HEK293 (cell line): Measurements from ENCODE around the gene RARRES2.

Experiments used
- BCL11A ChIP-seq: fragments of 450-650 bp; formaldehyde crosslinking; IDR thresholded peaks from 2 replicates; pipeline ENCODE4 v1.5.1; 2016; ENCODE audit warnings: low read depth, missing biosample characterization, missing genetic modification characterization
- CTCF ChIP-seq: fragments of 450-650 bp; formaldehyde crosslinking; IDR thresholded peaks from 2 replicates; pipeline ENCODE4 v1.5.1; 2016; ENCODE audit warnings: missing biosample characterization, missing genetic modification characterization
- REPIN1 ChIP-seq: fragments of 450-650 bp; formaldehyde crosslinking; IDR thresholded peaks from 2 replicates; pipeline ENCODE4 v1.5.1; 2017; ENCODE audit warnings: missing biosample characterization, missing genetic modification characterization, low read depth
- ZBTB20 ChIP-seq: fragments of 450-650 bp; formaldehyde crosslinking; IDR thresholded peaks from 2 replicates; pipeline ENCODE4 v1.5.1; 2016; ENCODE audit warnings: missing biosample characterization, missing genetic modification characterization
- ZNF121 ChIP-seq: fragments of 450-650 bp; formaldehyde crosslinking; IDR thresholded peaks from 2 replicates; pipeline ENCODE4 v1.5.1; 2016; ENCODE audit warnings: missing biosample characterization, missing genetic modification characterization
- ZNF366 ChIP-seq: fragments of 450-650 bp; formaldehyde crosslinking; conservative IDR thresholded peaks from 2 replicates; pipeline ENCODE4 v1.5.1; 2016; ENCODE audit warnings: missing biosample characterization, missing genetic modification characterization
- ZNF416 ChIP-seq: fragments of 450-650 bp; formaldehyde crosslinking; IDR thresholded peaks from 2 replicates; pipeline ENCODE4 v1.5.1; 2016; ENCODE audit warnings: missing biosample characterization, missing genetic modification characterization
- ZNF513 ChIP-seq: fragments of 450-650 bp; IDR thresholded peaks from 2 replicates; pipeline ENCODE4 v1.5.1; 2018; ENCODE audit warnings: missing biosample characterization, missing genetic modification characterization
- ZNF514 ChIP-seq: fragments of 450-650 bp; formaldehyde crosslinking; IDR thresholded peaks from 2 replicates; pipeline ENCODE4 v1.5.1; 2016; ENCODE audit warnings: missing biosample characterization, missing genetic modification characterization
- ZNF785 ChIP-seq: fragments of 450-650 bp; formaldehyde crosslinking; IDR thresholded peaks from 2 replicates; pipeline ENCODE4 v1.5.1; 2016; ENCODE audit warnings: missing biosample characterization, missing genetic modification characterization
- ZSCAN16 ChIP-seq: fragments of 450-650 bp; formaldehyde crosslinking; IDR thresholded peaks from 2 replicates; pipeline ENCODE4 v1.5.1; 2016; ENCODE audit warnings: missing biosample characterization, missing genetic modification characterization
- TF ChIP-seq, protein P1 (sequence below): fragments of 450-650 bp; formaldehyde crosslinking; IDR thresholded peaks from 2 replicates; pipeline ENCODE4 v1.5.1; 2016; ENCODE audit warnings: missing biosample characterization, missing genetic modification characterization
- TF ChIP-seq, protein P2 (sequence below): fragments of 450-650 bp; formaldehyde crosslinking; IDR thresholded peaks from 2 replicates; pipeline ENCODE4 v1.5.1; 2016; ENCODE audit warnings: missing biosample characterization, missing genetic modification characterization
- TF ChIP-seq, protein P3 (sequence below): fragments of 450-650 bp; formaldehyde crosslinking; IDR thresholded peaks from 2 replicates; pipeline ENCODE4 v1.5.1; 2017; ENCODE audit warnings: missing biosample characterization, missing genetic modification characterization

- TF ChIP-seq ZNF514 (tag by site-specific recombination) (no peak), CTCF (tag by site-specific recombination) (no peak), ZNF416 (no peak), REPIN1 (tag by site-specific recombination) (no peak), ZNF121 (no peak), ZSCAN16 (tag by site-specific recombination) (no peak), BCL11A (no peak), ZNF785 (tag by site-specific recombination) (no peak), ZNF366 (tag by site-specific recombination) (no peak), ZNF513 (tag by site-specific recombination) (no peak), ZBTB20 (tag by site-specific recombination) (no peak)
- TF ChIP-seq, protein P1, sequence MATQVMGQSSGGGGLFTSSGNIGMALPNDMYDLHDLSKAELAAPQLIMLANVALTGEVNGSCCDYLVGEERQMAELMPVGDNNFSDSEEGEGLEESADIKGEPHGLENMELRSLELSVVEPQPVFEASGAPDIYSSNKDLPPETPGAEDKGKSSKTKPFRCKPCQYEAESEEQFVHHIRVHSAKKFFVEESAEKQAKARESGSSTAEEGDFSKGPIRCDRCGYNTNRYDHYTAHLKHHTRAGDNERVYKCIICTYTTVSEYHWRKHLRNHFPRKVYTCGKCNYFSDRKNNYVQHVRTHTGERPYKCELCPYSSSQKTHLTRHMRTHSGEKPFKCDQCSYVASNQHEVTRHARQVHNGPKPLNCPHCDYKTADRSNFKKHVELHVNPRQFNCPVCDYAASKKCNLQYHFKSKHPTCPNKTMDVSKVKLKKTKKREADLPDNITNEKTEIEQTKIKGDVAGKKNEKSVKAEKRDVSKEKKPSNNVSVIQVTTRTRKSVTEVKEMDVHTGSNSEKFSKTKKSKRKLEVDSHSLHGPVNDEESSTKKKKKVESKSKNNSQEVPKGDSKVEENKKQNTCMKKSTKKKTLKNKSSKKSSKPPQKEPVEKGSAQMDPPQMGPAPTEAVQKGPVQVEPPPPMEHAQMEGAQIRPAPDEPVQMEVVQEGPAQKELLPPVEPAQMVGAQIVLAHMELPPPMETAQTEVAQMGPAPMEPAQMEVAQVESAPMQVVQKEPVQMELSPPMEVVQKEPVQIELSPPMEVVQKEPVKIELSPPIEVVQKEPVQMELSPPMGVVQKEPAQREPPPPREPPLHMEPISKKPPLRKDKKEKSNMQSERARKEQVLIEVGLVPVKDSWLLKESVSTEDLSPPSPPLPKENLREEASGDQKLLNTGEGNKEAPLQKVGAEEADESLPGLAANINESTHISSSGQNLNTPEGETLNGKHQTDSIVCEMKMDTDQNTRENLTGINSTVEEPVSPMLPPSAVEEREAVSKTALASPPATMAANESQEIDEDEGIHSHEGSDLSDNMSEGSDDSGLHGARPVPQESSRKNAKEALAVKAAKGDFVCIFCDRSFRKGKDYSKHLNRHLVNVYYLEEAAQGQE (tag by site-specific recombination): no peak
- TF ChIP-seq, protein P2, sequence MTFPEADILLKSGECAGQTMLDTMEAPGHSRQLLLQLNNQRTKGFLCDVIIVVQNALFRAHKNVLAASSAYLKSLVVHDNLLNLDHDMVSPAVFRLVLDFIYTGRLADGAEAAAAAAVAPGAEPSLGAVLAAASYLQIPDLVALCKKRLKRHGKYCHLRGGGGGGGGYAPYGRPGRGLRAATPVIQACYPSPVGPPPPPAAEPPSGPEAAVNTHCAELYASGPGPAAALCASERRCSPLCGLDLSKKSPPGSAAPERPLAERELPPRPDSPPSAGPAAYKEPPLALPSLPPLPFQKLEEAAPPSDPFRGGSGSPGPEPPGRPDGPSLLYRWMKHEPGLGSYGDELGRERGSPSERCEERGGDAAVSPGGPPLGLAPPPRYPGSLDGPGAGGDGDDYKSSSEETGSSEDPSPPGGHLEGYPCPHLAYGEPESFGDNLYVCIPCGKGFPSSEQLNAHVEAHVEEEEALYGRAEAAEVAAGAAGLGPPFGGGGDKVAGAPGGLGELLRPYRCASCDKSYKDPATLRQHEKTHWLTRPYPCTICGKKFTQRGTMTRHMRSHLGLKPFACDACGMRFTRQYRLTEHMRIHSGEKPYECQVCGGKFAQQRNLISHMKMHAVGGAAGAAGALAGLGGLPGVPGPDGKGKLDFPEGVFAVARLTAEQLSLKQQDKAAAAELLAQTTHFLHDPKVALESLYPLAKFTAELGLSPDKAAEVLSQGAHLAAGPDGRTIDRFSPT: no peak
- TF ChIP-seq, protein P3, sequence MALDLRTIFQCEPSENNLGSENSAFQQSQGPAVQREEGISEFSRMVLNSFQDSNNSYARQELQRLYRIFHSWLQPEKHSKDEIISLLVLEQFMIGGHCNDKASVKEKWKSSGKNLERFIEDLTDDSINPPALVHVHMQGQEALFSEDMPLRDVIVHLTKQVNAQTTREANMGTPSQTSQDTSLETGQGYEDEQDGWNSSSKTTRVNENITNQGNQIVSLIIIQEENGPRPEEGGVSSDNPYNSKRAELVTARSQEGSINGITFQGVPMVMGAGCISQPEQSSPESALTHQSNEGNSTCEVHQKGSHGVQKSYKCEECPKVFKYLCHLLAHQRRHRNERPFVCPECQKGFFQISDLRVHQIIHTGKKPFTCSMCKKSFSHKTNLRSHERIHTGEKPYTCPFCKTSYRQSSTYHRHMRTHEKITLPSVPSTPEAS (tag by site-specific recombination): no peak
Measured at GRCh38 chr7:150345012-150345411, 3.6 kb upstream of the RARRES2 start.
